Kidney epithelial cell (primary cell): ENCODE data around the gene CPA1. TPM values are rescaled to one million over a fixed set of nuclear protein-coding genes. Genes with fewer than 3 reads are reported as not detected.
"Not testable (repeated sequence)": the region's sequence is repeated elsewhere in the genome, so short reads cannot be mapped to it uniquely, and the experiment has no call there.

Experiments used
- DNase-seq: peaks from one replicate; pipeline ENCODE4 v3.0.0-alpha.2; 2010; ENCODE audit warnings: low read depth
- H3K27me3 ChIP-seq: 2 replicates; pipeline ENCODE4 v1.6.0; 2011; ENCODE audit warnings: low read length; ENCODE audit not compliant: control insufficient read depth, insufficient read depth
- H3K36me3 ChIP-seq: 2 replicates; pipeline ENCODE4 v1.5.1; 2011; ENCODE audit warnings: low read length; ENCODE audit not compliant: control insufficient read depth, insufficient read depth
- H3K4me3 ChIP-seq: 2 replicates; pipeline ENCODE4 v1.5.1; 2011; ENCODE audit warnings: low read depth, mild to moderate bottlenecking, control low read depth, low read length
- total RNA-seq: library from RNA; depleted of rRNA; stranded (reverse); fragments of >200 nt; gene quantifications from 2 replicates; pipeline ENCODE4 v1.2.3, GENCODE V29; 2015
- TF ChIP-seq, protein P1 (sequence below): IDR thresholded peaks from 2 replicates; pipeline ENCODE4 v1.5.1; 2011; ENCODE audit warnings: mild to moderate bottlenecking, moderate library complexity, low read length, control low read depth, inconsistent platforms; ENCODE audit not compliant: insufficient read depth, poor library complexity, severe bottlenecking

CPA1 gene
- total RNA-seq, 1 donor from 2014 or later, result not detected

DNA sequence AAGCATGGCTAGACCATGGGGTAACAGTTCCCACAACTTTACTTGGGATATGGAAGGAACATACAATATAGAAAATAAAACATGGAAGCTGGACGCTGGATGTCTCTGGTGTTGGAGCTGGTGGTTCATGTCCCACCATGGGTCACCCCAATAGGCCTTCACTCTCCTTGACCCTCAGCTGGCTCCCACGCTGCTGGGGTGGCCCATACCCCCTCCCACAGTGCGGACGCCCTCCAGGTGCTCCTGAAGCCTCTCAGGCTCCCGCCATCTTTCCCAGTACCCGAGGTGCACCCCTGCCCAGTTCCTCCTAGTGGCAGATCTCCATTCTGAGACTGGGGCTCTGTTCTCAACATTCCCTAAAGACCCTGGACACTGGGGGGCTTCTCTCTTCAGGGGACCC lies 5.8 kb upstream of the CPA1 start:
- no peaks in the 10 kb centered on the region for H3K36me3 ChIP-seq
- TF ChIP-seq, protein P1, sequence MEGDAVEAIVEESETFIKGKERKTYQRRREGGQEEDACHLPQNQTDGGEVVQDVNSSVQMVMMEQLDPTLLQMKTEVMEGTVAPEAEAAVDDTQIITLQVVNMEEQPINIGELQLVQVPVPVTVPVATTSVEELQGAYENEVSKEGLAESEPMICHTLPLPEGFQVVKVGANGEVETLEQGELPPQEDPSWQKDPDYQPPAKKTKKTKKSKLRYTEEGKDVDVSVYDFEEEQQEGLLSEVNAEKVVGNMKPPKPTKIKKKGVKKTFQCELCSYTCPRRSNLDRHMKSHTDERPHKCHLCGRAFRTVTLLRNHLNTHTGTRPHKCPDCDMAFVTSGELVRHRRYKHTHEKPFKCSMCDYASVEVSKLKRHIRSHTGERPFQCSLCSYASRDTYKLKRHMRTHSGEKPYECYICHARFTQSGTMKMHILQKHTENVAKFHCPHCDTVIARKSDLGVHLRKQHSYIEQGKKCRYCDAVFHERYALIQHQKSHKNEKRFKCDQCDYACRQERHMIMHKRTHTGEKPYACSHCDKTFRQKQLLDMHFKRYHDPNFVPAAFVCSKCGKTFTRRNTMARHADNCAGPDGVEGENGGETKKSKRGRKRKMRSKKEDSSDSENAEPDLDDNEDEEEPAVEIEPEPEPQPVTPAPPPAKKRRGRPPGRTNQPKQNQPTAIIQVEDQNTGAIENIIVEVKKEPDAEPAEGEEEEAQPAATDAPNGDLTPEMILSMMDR, result no peak
- H3K27me3 ChIP-seq, result no peaks in the 10 kb centered on the region
- no peak for DNase-seq
- no peak overlapping the region for H3K4me3 ChIP-seq

DNA sequence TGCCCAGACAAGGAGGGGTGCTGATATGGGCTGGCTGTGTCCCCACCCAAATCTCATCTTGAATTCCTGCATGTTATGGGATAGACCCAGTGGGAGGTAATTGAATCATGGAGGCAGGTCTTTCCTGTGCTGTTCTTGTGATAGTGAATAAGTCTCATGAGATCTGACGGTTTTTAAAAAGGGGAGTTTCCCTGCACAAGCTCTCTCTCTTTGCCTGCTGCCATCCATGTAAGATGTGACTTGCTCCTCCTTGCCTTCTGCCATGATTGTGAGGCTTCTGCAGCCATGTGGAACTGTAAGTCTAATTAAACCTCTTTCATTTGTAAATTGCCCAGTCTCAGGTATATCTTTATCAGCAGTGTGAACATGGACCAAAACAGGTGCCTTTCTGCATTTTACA lies 3.8 kb upstream of the CPA1 start:
- not testable (repeated sequence) for H3K27me3 ChIP-seq, H3K36me3 ChIP-seq, H3K4me3 ChIP-seq, DNase-seq

DNA sequence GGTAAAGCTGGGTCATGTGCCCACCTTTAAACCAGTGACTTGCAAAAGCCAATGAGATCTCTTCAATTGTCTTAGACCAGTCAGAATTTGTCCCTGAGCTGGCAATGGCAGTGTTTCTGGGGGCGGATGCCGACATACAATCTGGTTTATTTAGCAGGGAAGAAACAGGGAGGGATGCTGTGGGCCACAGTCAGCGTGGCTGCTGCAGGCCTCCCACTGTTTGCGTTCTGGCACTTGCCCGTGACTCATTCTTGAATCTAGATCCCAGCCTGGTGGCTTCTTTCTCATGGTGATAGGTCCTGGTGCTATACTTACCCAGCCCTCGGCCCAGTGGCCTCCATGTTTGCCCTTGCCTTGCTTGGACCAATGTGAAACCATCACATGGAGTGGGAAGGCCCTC lies 3.1 kb upstream of the CPA1 start:
- Histone ChIP-seq H3K36me3 (no peaks in the 10 kb centered on the region), H3K27me3 (no peaks in the 10 kb centered on the region)

DNA sequence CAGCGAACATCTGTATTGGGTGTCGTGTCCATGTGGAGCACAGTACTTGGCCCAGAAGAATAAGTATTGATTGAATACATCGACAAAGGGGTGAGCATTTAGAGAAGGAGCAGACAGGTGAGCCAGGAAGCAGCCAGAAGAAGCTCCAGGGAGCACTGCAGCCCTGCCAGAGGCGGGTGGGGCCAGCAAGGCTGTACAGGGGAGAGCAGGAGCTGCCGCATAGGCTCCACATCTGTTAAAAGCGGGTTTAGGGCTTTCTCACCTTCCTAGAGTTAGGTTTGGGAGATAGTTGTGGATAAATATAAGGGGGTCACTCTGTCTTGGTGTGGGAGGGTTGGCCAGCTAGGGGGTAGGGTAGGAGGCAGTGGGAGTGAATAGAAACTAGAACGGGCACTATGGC lies 1.3 kb upstream of the CPA1 start:
- Histone ChIP-seq H3K27me3 (no peaks in the 10 kb centered on the region), H3K4me3 (no peak overlapping the region), H3K36me3 (no peaks in the 10 kb centered on the region)
- DNase-seq, result no peak
- TF ChIP-seq, protein P1, result no peak

More for the DNA sequence above, 3.1 kb upstream of the CPA1 start:
- no peak overlapping the region for H3K4me3 ChIP-seq
- TF ChIP-seq, protein P1, result no peak
- no peak for DNase-seq

DNA sequence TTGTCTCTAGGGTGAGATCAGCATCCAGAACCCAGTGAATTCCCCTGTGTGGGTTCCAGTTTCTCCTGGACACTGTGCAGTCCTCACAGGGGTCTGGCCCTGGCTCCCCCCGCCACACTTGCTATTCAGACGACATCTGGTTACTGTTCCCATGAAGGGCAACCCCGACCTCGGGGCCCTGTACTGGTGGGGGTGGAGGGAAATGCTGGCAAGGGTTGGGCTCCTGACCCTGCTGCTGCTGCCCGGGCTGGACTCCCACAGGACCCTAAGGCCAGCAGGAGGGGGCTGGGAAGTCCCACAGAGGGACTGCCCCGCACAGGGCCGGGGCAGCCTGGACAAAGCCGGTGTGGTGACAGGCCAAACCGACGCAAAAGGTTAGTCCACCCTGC lies 768 bp upstream of the CPA1 start:
- TF ChIP-seq, protein P1, result no peak
- Histone ChIP-seq H3K27me3 (no peaks in the 10 kb centered on the region), H3K4me3 (no peak overlapping the region), H3K36me3 (no peaks in the 10 kb centered on the region)
- DNase-seq, result no peak

DNA sequence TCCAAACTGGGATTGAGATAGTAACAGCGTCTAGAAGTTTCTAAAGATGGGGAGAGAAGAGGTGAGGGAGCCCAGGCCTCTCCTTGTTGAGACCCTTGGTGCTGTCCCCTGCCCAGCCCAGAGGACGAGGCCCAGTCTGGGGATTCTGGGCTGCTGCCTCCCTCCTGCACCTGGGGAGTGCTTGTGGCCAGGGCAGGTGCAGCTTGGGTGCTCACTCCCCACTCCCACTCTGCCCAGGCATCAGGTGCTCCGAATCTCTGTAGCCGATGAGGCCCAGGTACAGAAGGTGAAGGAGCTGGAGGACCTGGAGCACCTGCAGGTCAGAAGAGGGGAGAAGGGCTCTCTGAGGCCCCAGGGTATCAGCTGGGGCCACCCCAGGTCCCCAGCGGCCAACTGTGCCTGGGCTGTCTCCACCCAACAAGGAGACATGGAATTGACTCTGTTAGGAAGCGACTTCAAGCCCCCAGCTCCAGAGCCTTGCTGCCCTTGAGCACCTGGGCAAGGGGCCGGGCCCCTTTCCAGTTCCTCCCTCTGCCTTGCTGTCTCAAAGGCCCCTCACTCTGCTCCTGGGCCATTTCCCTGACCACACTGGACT lies 664 bp downstream of the CPA1 start:
- TF ChIP-seq, protein P1, result no peak
- Histone ChIP-seq H3K27me3 (no peaks in the 10 kb centered on the region), H3K36me3 (no peaks in the 10 kb centered on the region), H3K4me3 (no peak overlapping the region)
- DNase-seq, result no peak
